ENCODE results near the gene AGBL4. TPM values are rescaled to one million over a fixed set of nuclear protein-coding genes. Genes with fewer than 3 reads are reported as not detected.

Gene AGBL4
- total and polyA plus RNA-seq, 10 donors: 0.05 to 1.8 (median 0.32) TPM; not detected in 1

- WGBS, 5 donors: 20 to 40% (median 28%) methylated on average over 2 of the region's 2 CpGs
- Histone ChIP-seq H3K4me3 (no peak overlapping the region), H3K9me3 (no peaks in the 10 kb centered on the region), H3K27ac (no peak overlapping the region), H3K4me1 (peaks cover 0 to 7% (median 1%) of the 10 kb centered on the region in 6 donors), H3K36me3 (no peaks in the 10 kb centered on the region), H3K27me3 (replicated peaks in 1 of 7) (no peaks in the 10 kb centered on the region)
- TF ChIP-seq POLR2A (IDR thresholded peaks at IDR 0.05) (no peak), POLR2AphosphoS5 (IDR thresholded peaks at IDR 0.05) (no peak)
- TF ChIP-seq, protein P1, sequence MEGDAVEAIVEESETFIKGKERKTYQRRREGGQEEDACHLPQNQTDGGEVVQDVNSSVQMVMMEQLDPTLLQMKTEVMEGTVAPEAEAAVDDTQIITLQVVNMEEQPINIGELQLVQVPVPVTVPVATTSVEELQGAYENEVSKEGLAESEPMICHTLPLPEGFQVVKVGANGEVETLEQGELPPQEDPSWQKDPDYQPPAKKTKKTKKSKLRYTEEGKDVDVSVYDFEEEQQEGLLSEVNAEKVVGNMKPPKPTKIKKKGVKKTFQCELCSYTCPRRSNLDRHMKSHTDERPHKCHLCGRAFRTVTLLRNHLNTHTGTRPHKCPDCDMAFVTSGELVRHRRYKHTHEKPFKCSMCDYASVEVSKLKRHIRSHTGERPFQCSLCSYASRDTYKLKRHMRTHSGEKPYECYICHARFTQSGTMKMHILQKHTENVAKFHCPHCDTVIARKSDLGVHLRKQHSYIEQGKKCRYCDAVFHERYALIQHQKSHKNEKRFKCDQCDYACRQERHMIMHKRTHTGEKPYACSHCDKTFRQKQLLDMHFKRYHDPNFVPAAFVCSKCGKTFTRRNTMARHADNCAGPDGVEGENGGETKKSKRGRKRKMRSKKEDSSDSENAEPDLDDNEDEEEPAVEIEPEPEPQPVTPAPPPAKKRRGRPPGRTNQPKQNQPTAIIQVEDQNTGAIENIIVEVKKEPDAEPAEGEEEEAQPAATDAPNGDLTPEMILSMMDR (IDR thresholded peaks at IDR 0.05 in 8 of 11, conservative IDR thresholded peaks at IDR 0.05 in 3 of 11): no peak
- DNase-seq: no peak
- intact Hi-C loops (cut with DNase I; ENCODE audit: low total_unique reads): no loop called here
These were observed 1172.1 kb downstream of the AGBL4 start for GRCh38 chr1:48851638-48852037.

DNA sequence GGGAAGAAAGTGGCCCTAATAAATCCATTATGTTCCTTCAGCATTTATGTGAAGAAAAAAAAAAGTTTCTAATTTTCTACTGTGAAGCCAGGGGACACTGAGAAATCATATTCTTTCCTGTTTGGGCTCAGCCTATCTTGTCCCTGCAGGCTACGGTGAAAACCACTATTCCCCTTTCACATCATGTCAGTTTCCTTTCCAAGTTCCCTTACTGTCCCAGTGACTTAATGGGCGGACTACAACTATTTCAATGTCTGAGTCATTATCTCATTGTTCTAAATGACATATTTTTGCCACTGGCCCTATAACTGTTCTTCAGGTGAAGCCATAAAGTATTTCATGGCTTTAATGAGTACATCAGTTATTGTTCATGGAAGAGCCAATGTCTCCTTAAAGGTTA is 1175.7 kb downstream of the AGBL4 start:
- 49 to 63% (median 60%) methylated on average over 2 of the region's 2 CpGs for WGBS, 5 donors
- no peak overlapping the region for H3K4me3 ChIP-seq
- H3K36me3 ChIP-seq: no peaks in the 10 kb centered on the region
- intact Hi-C loops (cut with DNase I; ENCODE audit: low total_unique reads): no loop called here
- no peak for TF ChIP-seq POLR2A (IDR thresholded peaks at IDR 0.05)
- TF ChIP-seq, protein P1 (IDR thresholded peaks at IDR 0.05 in 8 of 11, conservative IDR thresholded peaks at IDR 0.05 in 3 of 11): no peak
- TF ChIP-seq POLR2AphosphoS5 (IDR thresholded peaks at IDR 0.05): no peak
- no peaks in the 10 kb centered on the region for H3K27me3 ChIP-seq (replicated peaks in 1 of 7)
- H3K4me1 ChIP-seq: peaks cover 0 to 7% (median 1%) of the 10 kb centered on the region in 6 donors
- no peak overlapping the region for H3K27ac ChIP-seq
- no peak for DNase-seq
- no peaks in the 10 kb centered on the region for H3K9me3 ChIP-seq

DNA sequence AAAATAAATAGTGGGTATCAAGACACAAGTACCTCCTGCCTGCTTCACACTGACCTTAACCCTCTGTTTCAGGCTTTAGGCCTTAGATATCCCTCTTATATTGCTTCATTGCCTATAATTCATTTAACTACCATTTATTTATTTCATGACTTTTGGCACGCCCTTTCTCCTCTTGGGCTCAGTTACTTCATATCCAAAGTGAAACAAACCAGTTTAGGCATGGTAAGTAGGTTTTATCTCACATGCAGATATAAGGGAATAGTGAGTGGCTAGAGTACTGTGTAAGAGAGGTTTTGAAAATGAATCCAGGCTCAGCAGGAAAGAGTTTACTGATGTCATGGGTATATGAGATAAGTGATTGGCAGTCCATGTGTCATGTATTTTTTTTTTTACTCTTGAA is 1177.3 kb downstream of the AGBL4 start:
- Histone ChIP-seq H3K4me1 (peaks cover 0 to 3% (median under 1%) of the 10 kb centered on the region in 6 donors), H3K36me3 (no peaks in the 10 kb centered on the region), H3K27ac (no peak overlapping the region), H3K9me3 (no peaks in the 10 kb centered on the region), H3K4me3 (no peak overlapping the region), H3K27me3 (replicated peaks in 1 of 7) (no peaks in the 10 kb centered on the region)
- WGBS, 5 donors: 83 to 97% (median 88%) methylated on average over 1 of the region's 1 CpG
- intact Hi-C loops (cut with DNase I; ENCODE audit: low total_unique reads): no loop called here
- TF ChIP-seq, protein P1 (IDR thresholded peaks at IDR 0.05 in 8 of 11, conservative IDR thresholded peaks at IDR 0.05 in 3 of 11): no peak
- no peak for TF ChIP-seq POLR2AphosphoS5 (IDR thresholded peaks at IDR 0.05)
- no peak for TF ChIP-seq POLR2A (IDR thresholded peaks at IDR 0.05)
- DNase-seq: no peak

GRCh38 chr1:48844187-48844586 is 1179.6 kb downstream of the AGBL4 start:
- H3K4me1 ChIP-seq: no peaks in the 10 kb centered on the region
- WGBS, 5 donors: 93 to 96% (median 94%) methylated on average over 3 of the region's 3 CpGs
- no peak overlapping the region for H3K27ac ChIP-seq
- H3K9me3 ChIP-seq: no peaks in the 10 kb centered on the region
- H3K36me3 ChIP-seq: no peaks in the 10 kb centered on the region
- DNase-seq: no peak
- no peaks in the 10 kb centered on the region for H3K27me3 ChIP-seq (replicated peaks in 1 of 7)
- TF ChIP-seq, protein P1 (IDR thresholded peaks at IDR 0.05 in 8 of 11, conservative IDR thresholded peaks at IDR 0.05 in 3 of 11): no peak
- TF ChIP-seq POLR2A (IDR thresholded peaks at IDR 0.05): no peak
- TF ChIP-seq POLR2AphosphoS5 (IDR thresholded peaks at IDR 0.05): no peak
- intact Hi-C loops (cut with DNase I; ENCODE audit: low total_unique reads): no loop called here
- H3K4me3 ChIP-seq: no peak overlapping the region
